Fibroblast of lung (primary cell): ENCODE data around the gene PCDH1. TPM values are rescaled to one million over a fixed set of nuclear protein-coding genes. Genes with fewer than 3 reads are reported as not detected.
"Not testable (repeated sequence)": the region's sequence is repeated elsewhere in the genome, so short reads cannot be mapped to it uniquely, and the experiment has no call there.

Experiments
- DNase-seq, 2 donors: peaks; one replicate each; pipeline versions ENCODE4 v3.0.0 to v3.0.0-alpha.2; 2010; ENCODE audit warnings: low read depth in 2 of 2
- H2AFZ ChIP-seq: 2 replicates; pipeline ENCODE4 v1.5.1; 2012; ENCODE audit warnings: low read length, control low read depth, inconsistent platforms
- H3K27ac ChIP-seq: 2 replicates; pipeline ENCODE4 v1.5.1; 2011; ENCODE audit warnings: low read length, control low read depth; ENCODE audit not compliant: insufficient read depth
- H3K27me3 ChIP-seq: 2 replicates; pipeline ENCODE4 v1.5.1; 2011; ENCODE audit warnings: mild to moderate bottlenecking, low read length; ENCODE audit not compliant: control insufficient read depth, insufficient read depth
- H3K36me3 ChIP-seq: 2 replicates; pipeline ENCODE4 v1.5.1; 2011; ENCODE audit warnings: low read length; ENCODE audit not compliant: control insufficient read depth, insufficient read depth
- H3K4me1 ChIP-seq: 2 replicates; pipeline ENCODE4 v1.5.1; 2011; ENCODE audit warnings: low read length; ENCODE audit not compliant: control insufficient read depth, insufficient read depth; ENCODE audit errors: extremely low read depth
- H3K4me2 ChIP-seq: 2 replicates; pipeline ENCODE4 v1.5.1; 2011; ENCODE audit warnings: low read length, control low read depth; ENCODE audit not compliant: insufficient read depth; ENCODE audit errors: extremely low read depth
- H3K4me3 ChIP-seq, 4 experiments: fragments of 200-600 bp in 1 of 4; sonication (generic) in 1 of 4; replicated peaks in 1 of 4; 2 replicates each; pipeline ENCODE4 v1.5.1; 2011 to 2016; ENCODE audit warnings: low read length in 4 of 4, low read depth in 3 of 4, mild to moderate bottlenecking in 3 of 4, control low read depth in 2 of 4, inconsistent platforms in 1 of 4, mixed read lengths in 1 of 4; ENCODE audit not compliant: insufficient read depth in 1 of 4; ENCODE audit errors: control extremely low read depth in 1 of 4
- H3K79me2 ChIP-seq: 2 replicates; pipeline ENCODE4 v1.5.1; 2012; ENCODE audit warnings: mild to moderate bottlenecking, low read length, inconsistent platforms; ENCODE audit not compliant: control insufficient read depth, insufficient read depth
- H3K9ac ChIP-seq: 2 replicates; pipeline ENCODE4 v1.5.1; 2011; ENCODE audit warnings: mild to moderate bottlenecking, low read length, control low read depth; ENCODE audit not compliant: insufficient read depth
- H3K9me3 ChIP-seq: 2 replicates; pipeline ENCODE4 v1.5.1; 2012; ENCODE audit warnings: low read depth, low read length; ENCODE audit not compliant: control insufficient read depth, insufficient read depth
- H4K20me1 ChIP-seq: 2 replicates; pipeline ENCODE4 v1.5.1; 2011; ENCODE audit warnings: low read length; ENCODE audit not compliant: control insufficient read depth, insufficient read depth; ENCODE audit errors: extremely low read depth
- EZH2 ChIP-seq: IDR thresholded peaks from 2 replicates; pipeline ENCODE4 v1.5.1; 2012; ENCODE audit warnings: low read length, control low read depth, mild to moderate bottlenecking; ENCODE audit errors: missing control alignments
- polyA plus RNA-seq, 2 donors: library from polyadenylated mRNA; depleted of rRNA in 1 of 2; stranded (reverse) in 1 of 2; unstranded in 1 of 2; fragments of >200 nt; gene quantifications; 2 replicates each; pipeline ENCODE4 v1.2.1, GENCODE V29; 2011 to 2012; ENCODE audit warnings: missing spikeins in 1 of 2
- total RNA-seq: library from RNA; depleted of rRNA; stranded (reverse); fragments of >200 nt; gene quantifications from 2 replicates; pipeline ENCODE4 v1.2.1, GENCODE V29; 2014
- TF ChIP-seq, protein P1 (sequence below), 2 donors: IDR thresholded peaks in 1 of 2; conservative IDR thresholded peaks in 1 of 2; 1 replicate in 1 of 2; 2 replicates in 1 of 2; pipeline ENCODE4 v1.5.1; 2011 to 2012; ENCODE audit warnings: low read length in 2 of 2, control low read depth in 1 of 2, inconsistent platforms in 1 of 2, low read depth in 1 of 2, mild to moderate bottlenecking in 1 of 2

PCDH1 gene
- total and polyA plus RNA-seq, 2 donors (not counting 1 experiment from before 2014, with no cell fraction given), result 0.66 to 1.6 TPM

DNA sequence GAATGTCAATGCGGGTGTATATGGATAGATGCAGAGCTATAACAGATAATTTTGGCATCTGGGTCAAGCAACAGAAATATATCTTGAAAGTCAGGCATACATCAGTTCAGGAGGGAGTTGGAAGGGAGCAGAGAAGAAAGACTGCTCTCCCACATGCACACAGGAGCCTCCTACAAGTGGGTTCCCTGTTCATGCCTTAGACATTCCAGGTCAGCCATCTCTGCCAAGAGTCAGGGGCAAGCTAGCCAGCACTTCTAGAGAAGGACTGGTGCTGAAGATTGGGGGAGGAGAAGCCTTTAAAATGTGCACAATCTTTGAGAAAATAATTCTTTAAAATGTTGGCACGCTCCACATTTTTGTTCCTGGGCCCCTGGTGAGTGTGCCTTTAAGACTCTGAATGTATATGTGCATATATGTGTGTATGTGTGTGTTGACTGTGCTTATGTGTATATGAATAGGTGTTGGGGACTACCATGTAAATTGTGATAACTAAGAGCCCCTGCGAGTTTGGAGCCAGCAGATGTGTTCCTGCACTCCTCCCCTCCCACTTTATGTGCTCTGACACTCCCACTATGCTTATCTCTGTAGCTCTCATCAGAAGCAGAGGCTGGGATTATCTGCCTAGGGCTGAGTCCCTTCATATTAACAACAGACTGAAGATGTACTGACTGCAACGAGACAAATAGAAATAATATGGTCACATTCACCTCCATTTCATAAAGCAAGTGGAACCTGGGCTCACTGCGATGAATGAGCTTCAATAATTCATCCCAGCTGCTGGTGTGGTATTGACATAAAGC, 24.0 kb upstream of the PCDH1 start:
- H3K4me1 ChIP-seq, result no peaks in the 10 kb centered on the region
- H3K27me3 ChIP-seq, result peaks cover 11% of the 10 kb centered on the region

DNA sequence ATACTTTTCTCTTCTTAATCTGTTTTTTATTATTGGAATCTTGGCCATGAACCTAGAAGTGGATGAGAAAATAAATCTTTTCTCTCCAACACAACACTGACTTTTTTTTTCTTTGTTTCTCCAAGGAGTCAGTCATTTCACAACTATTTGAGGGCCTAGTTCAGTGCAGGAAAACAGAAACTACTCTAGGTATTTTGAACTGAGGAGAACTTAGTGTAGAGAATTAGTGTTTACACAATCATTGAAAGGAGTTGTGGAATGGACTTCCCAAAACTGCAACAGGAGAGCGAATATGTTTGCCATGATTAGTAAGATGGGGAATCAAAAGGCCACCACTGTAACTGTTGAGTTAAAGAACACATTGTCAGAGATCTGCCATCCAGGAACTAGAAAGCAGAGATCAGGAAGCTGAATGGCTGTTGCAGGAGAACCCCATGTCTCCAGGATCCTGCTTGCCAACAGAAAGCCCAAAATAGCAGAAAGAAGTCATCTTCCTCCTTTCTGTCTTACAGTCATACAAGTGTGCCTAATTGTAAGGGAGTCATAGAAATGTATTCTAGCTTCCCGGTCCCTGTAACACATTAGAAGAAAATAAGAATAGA, 20.3 kb upstream of the PCDH1 start:
- DNase-seq, result no peak
- Histone ChIP-seq H3K9me3 (no peaks in the 10 kb centered on the region), H3K27ac (no peak overlapping the region), H3K4me3 (no peak overlapping the region), H4K20me1 (no peaks in the 10 kb centered on the region), H3K4me1 (no peaks in the 10 kb centered on the region), H3K9ac (no peak overlapping the region), H3K4me2 (no peak overlapping the region), H3K36me3 (no peaks in the 10 kb centered on the region), H2AFZ (no peak overlapping the region), H3K79me2 (no peaks in the 10 kb centered on the region), H3K27me3 (peaks cover 11% of the 10 kb centered on the region)
- TF ChIP-seq, protein P1, sequence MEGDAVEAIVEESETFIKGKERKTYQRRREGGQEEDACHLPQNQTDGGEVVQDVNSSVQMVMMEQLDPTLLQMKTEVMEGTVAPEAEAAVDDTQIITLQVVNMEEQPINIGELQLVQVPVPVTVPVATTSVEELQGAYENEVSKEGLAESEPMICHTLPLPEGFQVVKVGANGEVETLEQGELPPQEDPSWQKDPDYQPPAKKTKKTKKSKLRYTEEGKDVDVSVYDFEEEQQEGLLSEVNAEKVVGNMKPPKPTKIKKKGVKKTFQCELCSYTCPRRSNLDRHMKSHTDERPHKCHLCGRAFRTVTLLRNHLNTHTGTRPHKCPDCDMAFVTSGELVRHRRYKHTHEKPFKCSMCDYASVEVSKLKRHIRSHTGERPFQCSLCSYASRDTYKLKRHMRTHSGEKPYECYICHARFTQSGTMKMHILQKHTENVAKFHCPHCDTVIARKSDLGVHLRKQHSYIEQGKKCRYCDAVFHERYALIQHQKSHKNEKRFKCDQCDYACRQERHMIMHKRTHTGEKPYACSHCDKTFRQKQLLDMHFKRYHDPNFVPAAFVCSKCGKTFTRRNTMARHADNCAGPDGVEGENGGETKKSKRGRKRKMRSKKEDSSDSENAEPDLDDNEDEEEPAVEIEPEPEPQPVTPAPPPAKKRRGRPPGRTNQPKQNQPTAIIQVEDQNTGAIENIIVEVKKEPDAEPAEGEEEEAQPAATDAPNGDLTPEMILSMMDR (conservative IDR thresholded peaks at IDR 0.05 in 1 of 2, IDR thresholded peaks at IDR 0.05 in 1 of 2; ENCODE audit: low read depth in 1 of 2, low read length in 2 of 2), result no peak
- no peak for TF ChIP-seq EZH2

More for the DNA sequence above, 24.0 kb upstream of the PCDH1 start:
- no peak overlapping the region for H3K4me3 ChIP-seq
- H3K79me2 ChIP-seq, result no peaks in the 10 kb centered on the region
- TF ChIP-seq EZH2, result no peak
- TF ChIP-seq, protein P1 (conservative IDR thresholded peaks at IDR 0.05 in 1 of 2, IDR thresholded peaks at IDR 0.05 in 1 of 2; ENCODE audit: low read depth in 1 of 2, low read length in 2 of 2), result no peak
- no peak overlapping the region for H3K4me2 ChIP-seq
- no peaks in the 10 kb centered on the region for H4K20me1 ChIP-seq
- no peak overlapping the region for H2AFZ ChIP-seq
- no peak overlapping the region for H3K27ac ChIP-seq
- no peak overlapping the region for H3K9ac ChIP-seq
- DNase-seq, result no peak
- no peaks in the 10 kb centered on the region for H3K36me3 ChIP-seq
- no peaks in the 10 kb centered on the region for H3K9me3 ChIP-seq

DNA sequence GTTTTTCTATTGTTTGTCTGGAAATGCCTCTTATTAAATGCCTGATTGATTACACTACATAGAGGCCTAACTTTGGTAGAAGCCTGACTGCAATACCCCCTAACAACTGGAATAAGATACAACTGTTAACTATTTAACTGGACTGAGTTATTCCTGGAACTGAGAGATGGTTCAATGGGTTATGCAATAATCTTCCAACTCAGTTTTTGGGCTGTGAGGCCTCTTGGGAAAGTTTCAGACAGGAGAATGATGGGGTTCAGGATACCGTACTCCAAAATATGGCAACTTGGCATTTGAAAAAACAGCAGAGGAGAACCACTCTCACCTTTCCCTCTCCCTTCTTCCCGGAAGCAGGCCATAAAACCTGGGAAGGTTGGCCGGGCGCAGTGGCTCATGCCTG, 19.2 kb upstream of the PCDH1 start:
- peaks cover 3% of the 10 kb centered on the region for H3K27me3 ChIP-seq
- no peaks in the 10 kb centered on the region for H4K20me1 ChIP-seq
- no peak overlapping the region for H3K27ac ChIP-seq
- no peaks in the 10 kb centered on the region for H3K9me3 ChIP-seq
- H3K79me2 ChIP-seq, result no peaks in the 10 kb centered on the region
- no peaks in the 10 kb centered on the region for H3K4me1 ChIP-seq
- DNase-seq, result no peak
- H3K4me3 ChIP-seq, result no peak overlapping the region
- no peak overlapping the region for H3K9ac ChIP-seq
- TF ChIP-seq EZH2, result no peak
- TF ChIP-seq, protein P1 (conservative IDR thresholded peaks at IDR 0.05 in 1 of 2, IDR thresholded peaks at IDR 0.05 in 1 of 2; ENCODE audit: low read depth in 1 of 2, low read length in 2 of 2), result no peak
- no peak overlapping the region for H3K4me2 ChIP-seq
- H2AFZ ChIP-seq, result no peak overlapping the region
- no peaks in the 10 kb centered on the region for H3K36me3 ChIP-seq

DNA sequence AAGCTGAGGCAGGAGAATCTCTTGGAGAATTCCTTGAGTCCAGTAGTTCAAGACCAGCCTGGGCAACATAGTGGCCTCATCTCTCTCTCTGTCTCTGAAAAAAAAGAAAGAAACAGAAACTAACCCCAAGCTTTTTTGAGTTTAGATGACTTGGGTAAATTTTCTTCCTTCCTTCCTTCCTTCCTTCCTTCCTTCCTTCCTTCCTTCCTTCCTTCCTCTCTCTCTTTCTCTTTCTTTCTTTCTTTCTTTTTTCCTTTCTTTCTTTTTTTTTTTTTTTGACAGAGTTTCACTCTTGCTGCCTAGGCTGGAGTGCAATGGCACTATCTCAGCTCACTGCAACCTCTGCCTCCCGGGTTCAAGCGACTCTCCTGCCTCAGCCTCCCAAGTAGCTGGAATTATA, 12.2 kb upstream of the PCDH1 start:
- H3K9me3 ChIP-seq, DNase-seq, H3K27me3 ChIP-seq: not testable (repeated sequence)

More for the DNA sequence above, 12.2 kb upstream of the PCDH1 start:
- H3K79me2 ChIP-seq, H3K4me1 ChIP-seq, H3K36me3 ChIP-seq, H4K20me1 ChIP-seq, H3K4me2 ChIP-seq, H3K27ac ChIP-seq, H3K4me3 ChIP-seq, H2AFZ ChIP-seq, H3K9ac ChIP-seq: not testable (repeated sequence)
